DND-41 (cell line): ENCODE results near the gene DRC7.
A peak's percentile ranks its signal among the peaks of the same experiment; 100 is the strongest.

Source experiments
- ATAC-seq: fragments of 200-7000 bp; cut with Tn5 transposase; 3 replicates; pipeline ENCODE4 v1.9.1; 2021; ENCODE audit warnings: low read depth; ENCODE audit not compliant: insufficient read depth
- DNase-seq: peaks from one replicate; pipeline ENCODE4 v3.0.0-alpha.2; 2020
- H2AFZ ChIP-seq: 2 replicates; pipeline ENCODE4 v1.6.0; 2012; ENCODE audit warnings: low read depth, low read length
- H3K27ac ChIP-seq: 2 replicates; pipeline ENCODE4 v1.5.1; 2012; ENCODE audit warnings: low read length, inconsistent platforms
- H3K27me3 ChIP-seq: fragments of 200-600 bp; sonication (generic); 2 replicates; pipeline ENCODE4 v1.6.0; 2012; ENCODE audit warnings: low read length, mild to moderate bottlenecking, inconsistent platforms; ENCODE audit not compliant: insufficient read depth, poor library complexity
- H3K36me3 ChIP-seq: 2 replicates; pipeline ENCODE4 v1.5.1; 2012; ENCODE audit warnings: low read length, inconsistent platforms; ENCODE audit not compliant: insufficient read depth
- H3K4me1 ChIP-seq: 2 replicates; pipeline ENCODE4 v1.5.1; 2012; ENCODE audit warnings: mild to moderate bottlenecking, low read length; ENCODE audit not compliant: insufficient read depth
- H3K4me2 ChIP-seq: 2 replicates; pipeline ENCODE4 v1.6.0; 2012; ENCODE audit warnings: mild to moderate bottlenecking, moderate library complexity, low read length, inconsistent platforms; ENCODE audit not compliant: insufficient read depth
- H3K4me3 ChIP-seq, 2 experiments: fragments of 200-600 bp in 1 of 2; shearing (Covaris generic) in 1 of 2; 2 replicates each; pipeline ENCODE4 v1.5.1; 2012 to 2016; ENCODE audit warnings: inconsistent platforms in 2 of 2, low read length in 2 of 2, mild to moderate bottlenecking in 2 of 2, low read depth in 1 of 2, moderate library complexity in 1 of 2
- H3K79me2 ChIP-seq: 2 replicates; pipeline ENCODE4 v1.6.0; 2012; ENCODE audit warnings: low read length, inconsistent platforms; ENCODE audit not compliant: insufficient read depth
- H3K9ac ChIP-seq: 2 replicates; pipeline ENCODE4 v1.6.0; 2012; ENCODE audit warnings: low read depth, mild to moderate bottlenecking, inconsistent platforms, low read length, moderate library complexity
- H3K9me3 ChIP-seq: 2 replicates; pipeline ENCODE4 v1.5.1; 2012; ENCODE audit warnings: low read length, moderate library complexity, mild to moderate bottlenecking, inconsistent platforms; ENCODE audit not compliant: insufficient read depth, severe bottlenecking
- H4K20me1 ChIP-seq: 2 replicates; pipeline ENCODE4 v1.6.0; 2012; ENCODE audit warnings: low read length; ENCODE audit not compliant: insufficient read depth
- CTCF ChIP-seq: IDR thresholded peaks from 2 replicates; pipeline ENCODE4 v1.5.1; 2012; ENCODE audit warnings: borderline replicate concordance, low read length, moderate library complexity, mild to moderate bottlenecking; ENCODE audit not compliant: poor library complexity, severe bottlenecking; ENCODE audit errors: extremely low read depth
- EZH2 ChIP-seq: IDR thresholded peaks from 3 replicates; pipeline ENCODE4 v1.6.1; 2012; ENCODE audit warnings: borderline replicate concordance, low read depth, mild to moderate bottlenecking, moderate library complexity, low read length, inconsistent platforms; ENCODE audit not compliant: severe bottlenecking

Gene DRC7

GRCh38 chr16:57753448-57754353 is 59.1 kb downstream of the DRC7 start:
- DNase-seq (no peak), ATAC-seq (no peak)
- peaks cover 10% of the 10 kb centered on the region; the same call in 1 of the 2 replicates for H4K20me1 ChIP-seq
- H3K9ac ChIP-seq, result no peak overlapping the region
- H2AFZ ChIP-seq, result no peak overlapping the region
- no peak overlapping the region for H3K4me3 ChIP-seq
- no peaks in the 10 kb centered on the region for H3K79me2 ChIP-seq
- peaks cover 84% of the 10 kb centered on the region for H3K36me3 ChIP-seq
- no peaks in the 10 kb centered on the region for H3K4me1 ChIP-seq
- H3K4me2 ChIP-seq, result no peak overlapping the region
- H3K27ac ChIP-seq, result no peak overlapping the region
- TF ChIP-seq EZH2, result no peak
- no peak for TF ChIP-seq CTCF
- no peaks in the 10 kb centered on the region for H3K9me3 ChIP-seq
- no peaks in the 10 kb centered on the region for H3K27me3 ChIP-seq

- no peaks in the 10 kb centered on the region for H3K4me1 ChIP-seq
These were observed 59.9 kb downstream of the DRC7 start for GRCh38 chr16:57754354-57755060.

GRCh38 chr16:57755061-57755684 is 60.6 kb downstream of the DRC7 start:
- H2AFZ ChIP-seq, result no peak overlapping the region
- H3K9ac ChIP-seq, result no peak overlapping the region
- DNase-seq (no peak), ATAC-seq (no peak)
- H3K36me3 ChIP-seq, result peaks cover 71% of the 10 kb centered on the region
- no peaks in the 10 kb centered on the region for H3K4me1 ChIP-seq
- no peaks in the 10 kb centered on the region for H3K79me2 ChIP-seq
- no peaks in the 10 kb centered on the region for H3K9me3 ChIP-seq
- H3K4me3 ChIP-seq, result no peak overlapping the region
- TF ChIP-seq CTCF, result peak; percentile 15
- no peak for TF ChIP-seq EZH2
- H3K27me3 ChIP-seq, result no peaks in the 10 kb centered on the region
- no peak overlapping the region for H3K27ac ChIP-seq
- no peak overlapping the region for H3K4me2 ChIP-seq
- peaks cover 10% of the 10 kb centered on the region; the same call in 1 of the 2 replicates for H4K20me1 ChIP-seq

More at GRCh38 chr16:57754354-57755060, 59.9 kb downstream of the DRC7 start:
- no peak overlapping the region for H2AFZ ChIP-seq
- H3K9me3 ChIP-seq, result no peaks in the 10 kb centered on the region
- H4K20me1 ChIP-seq, result peaks cover 10% of the 10 kb centered on the region; the same call in 1 of the 2 replicates
- peaks cover 76% of the 10 kb centered on the region for H3K36me3 ChIP-seq
- H3K27ac ChIP-seq, result no peak overlapping the region
- ATAC-seq (no peak), DNase-seq (no peak)
- no peak overlapping the region for H3K9ac ChIP-seq
- H3K79me2 ChIP-seq, result no peaks in the 10 kb centered on the region
- H3K27me3 ChIP-seq, result no peaks in the 10 kb centered on the region
- no peak overlapping the region for H3K4me2 ChIP-seq
- TF ChIP-seq CTCF (no peak), EZH2 (no peak)
- H3K4me3 ChIP-seq, result no peak overlapping the region
